B cell (primary cell): ENCODE results near the gene CD14. TPM values are rescaled to one million over a fixed set of nuclear protein-coding genes. Genes with fewer than 3 reads are reported as not detected.

Source experiments
- ATAC-seq: fragments of 200-7000 bp; cut with Tn5 transposase; one replicate; pipeline ENCODE4 v1.10.0; 2021; ENCODE audit warnings: low read depth, mild to moderate bottlenecking, moderate number of reproducible peaks, moderate library complexity
- CTCF ChIA-PET: fragments of 350-600 bp; sonication (Branson Sonifier 250); formaldehyde crosslinking; loops from one replicate; lab custom pipeline; 2021; ENCODE audit warnings: antibody characterized with exemption, inconsistent platforms; lab: Charles Lee
- POLR2A ChIA-PET: fragments of 350-600 bp; sonication (Branson Sonifier 250); formaldehyde crosslinking; loops from one replicate; lab custom pipeline; 2021; ENCODE audit warnings: antibody characterized with exemption; lab: Charles Lee
- DNase-seq: peaks from one replicate; pipeline ENCODE4 v3.0.0; 2013
- H2AFZ ChIP-seq: 2 replicates; pipeline ENCODE4 v1.6.1; 2012; ENCODE audit warnings: mild to moderate bottlenecking, low read depth, low read length; ENCODE audit not compliant: insufficient read depth, poor library complexity, severe bottlenecking
- H3K27ac ChIP-seq, 2 donors: 1 replicate in 1 of 2; 2 replicates in 1 of 2; pipeline ENCODE4 v1.5.1; 2012 to 2013; ENCODE audit warnings: low read length in 2 of 2, mild to moderate bottlenecking in 2 of 2, moderate library complexity in 1 of 2
- H3K27me3 ChIP-seq, 4 experiments: fragments of 200-600 bp in 1 of 4; sonication (generic) in 1 of 4; replicated peaks in 1 of 4; 1 replicate in 2 of 4; 2 replicates in 2 of 4; pipeline versions ENCODE4 v1.6.1 to v1.7.0; 2013 to 2016; ENCODE audit warnings: low read length in 3 of 4, mild to moderate bottlenecking in 2 of 4, mixed read lengths in 1 of 4, moderate library complexity in 1 of 4; ENCODE audit not compliant: insufficient read depth in 4 of 4, control insufficient read depth in 3 of 4; ENCODE audit errors: control extremely low read depth in 1 of 4
- H3K36me3 ChIP-seq, 2 experiments: replicated peaks in 1 of 2; 1 replicate in 1 of 2; 2 replicates in 1 of 2; pipeline versions ENCODE4 v1.6.1 to v1.7.1; 2013; ENCODE audit warnings: low read length in 1 of 2; ENCODE audit not compliant: insufficient read depth in 2 of 2, control insufficient read depth in 1 of 2; ENCODE audit errors: control extremely low read depth in 1 of 2, extremely low read depth in 1 of 2
- H3K4me1 ChIP-seq, 2 donors: fragments of 200-600 bp in 1 of 2; sonication (generic) in 1 of 2; 1 replicate in 1 of 2; 2 replicates in 1 of 2; pipeline versions ENCODE4 v1.5.1 to v1.6.1; 2013 to 2017; ENCODE audit warnings: low read length in 2 of 2; ENCODE audit not compliant: control insufficient read depth in 2 of 2, insufficient read depth in 2 of 2
- H3K4me2 ChIP-seq: replicated peaks from 2 replicates; pipeline ENCODE3; 2012; ENCODE audit warnings: mild to moderate bottlenecking, low read depth, low read length; ENCODE audit not compliant: poor library complexity, severe bottlenecking
- H3K4me3 ChIP-seq, 5 experiments: fragments of 200-600 bp in 1 of 5; sonication (generic) in 1 of 5; 1 replicate in 3 of 5; 2 replicates in 2 of 5; pipeline versions ENCODE4 v1.5.1 to v1.7.0; 2011 to 2016; ENCODE audit warnings: low read length in 4 of 5, mild to moderate bottlenecking in 4 of 5, low read depth in 2 of 5, control low read depth in 1 of 5, moderate library complexity in 1 of 5; ENCODE audit not compliant: insufficient read depth in 1 of 5; ENCODE audit errors: control extremely low read depth in 1 of 5, extremely low read depth in 1 of 5
- H3K79me2 ChIP-seq: fragments of 200-600 bp; sonication (generic); one replicate; pipeline ENCODE4 v1.6.0; 2016; ENCODE audit warnings: low read length; ENCODE audit not compliant: control insufficient read depth, insufficient read depth
- H3K9ac ChIP-seq: fragments of 200-600 bp; sonication (generic); 2 replicates; pipeline ENCODE4 v1.6.1; 2017; ENCODE audit warnings: mild to moderate bottlenecking, low read length, moderate library complexity
- H3K9me3 ChIP-seq, 3 donors: one replicate each; pipeline versions ENCODE4 v1.6.1 to v1.7.1; 2013; ENCODE audit warnings: low read length in 2 of 3; ENCODE audit not compliant: control insufficient read depth in 2 of 3, insufficient read depth in 1 of 3; ENCODE audit errors: control extremely low read depth in 1 of 3
- H4K20me1 ChIP-seq: 2 replicates; pipeline ENCODE4 v1.6.0; 2012; ENCODE audit warnings: mild to moderate bottlenecking, low read length; ENCODE audit not compliant: insufficient read depth, control insufficient read depth, poor library complexity, severe bottlenecking
- H3K27ac Mint-ChIP-seq: one replicate; pipeline ENCODE4 v1.8.0; 2021; ENCODE audit warnings: mixed read lengths
- H3K27me3 Mint-ChIP-seq: one replicate; pipeline ENCODE4 v1.8.0; 2021; ENCODE audit warnings: mixed read lengths
- H3K4me1 Mint-ChIP-seq: one replicate; pipeline ENCODE4 v1.8.0; 2021; ENCODE audit warnings: mixed read lengths
- H3K4me3 Mint-ChIP-seq: one replicate; pipeline ENCODE4 v1.8.0; 2021; ENCODE audit warnings: mixed read lengths
- H3K9me3 Mint-ChIP-seq: one replicate; pipeline ENCODE4 v1.8.0; 2022; ENCODE audit warnings: mixed read lengths; ENCODE audit not compliant: insufficient read depth
- EZH2 ChIP-seq: IDR thresholded peaks from 2 replicates; pipeline ENCODE4 v1.6.1; 2012; ENCODE audit warnings: borderline replicate concordance, low read depth, mild to moderate bottlenecking, moderate library complexity, low read length; ENCODE audit not compliant: insufficient read depth, poor library complexity, severe bottlenecking
- WGBS: methylation state at CpG from one replicate; pipeline ENCODE4 v1.1.5; 2013; ENCODE audit warnings: missing lambda C conversion rate; ENCODE audit not compliant: insufficient coverage; 5-methylcytosine and 5-hydroxymethylcytosine counted together
- intact Hi-C: fragments of 100-400 bp; cut with micrococcal nuclease; formaldehyde crosslinking; loops from one replicate; pipeline ENCODE4 v1.10.0; 2022
- polyA plus RNA-seq: library from polyadenylated mRNA; depleted of rRNA; stranded (reverse); fragments of >200 nt; gene quantifications from 2 replicates; pipeline ENCODE4 v1.2.3, GENCODE V29; 2012
- total RNA-seq, 2 donors: library from RNA; stranded (reverse); fragments of 120-200 nt in 1 of 2; gene quantifications; 1 replicate in 1 of 2; 2 replicates in 1 of 2; pipeline versions ENCODE4 v1.2.3 to v1.2.4, GENCODE V29; 2013 to 2022
- TF ChIP-seq, protein P1 (sequence below): fragments of 200-600 bp; IDR thresholded peaks from one replicate; pipeline ENCODE4 v1.8.0; 2022; ENCODE audit warnings: antibody characterized with exemption, mild to moderate bottlenecking

The CD14 gene
- total and polyA plus RNA-seq, 2 donors (not counting 1 experiment from before 2014, with no cell fraction given) = 1.8 to 11.4 TPM

DNA sequence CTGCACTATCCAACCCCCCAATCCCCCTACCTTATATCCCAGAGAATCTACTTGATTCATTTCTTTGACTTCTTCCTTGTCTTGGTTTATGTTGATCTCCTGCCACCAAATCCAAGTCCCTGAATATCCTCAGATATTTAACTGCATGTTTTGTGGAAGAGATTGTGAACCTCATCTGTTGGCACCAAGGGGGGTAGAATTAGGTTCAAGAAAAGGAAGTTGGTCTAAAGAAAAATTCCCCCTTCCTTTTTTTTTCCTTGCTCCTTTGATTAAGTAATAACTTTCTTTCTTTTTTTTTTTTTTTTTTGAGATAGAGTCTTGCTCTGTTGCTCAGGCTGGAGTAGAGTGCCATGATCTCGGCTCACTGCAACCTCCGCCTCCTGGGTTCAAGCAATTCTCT is 526 bp upstream of the CD14 start:
- no CpG with 5 or more reads among the region's 2 CpGs for WGBS
- peak overlapping the region; percentile 93 for H3K4me2 ChIP-seq
- H3K27ac ChIP-seq = no peak overlapping the region
- Mint-ChIP-seq H3K9me3 (no peaks in the 10 kb centered on the region), H3K4me1 (peaks cover 23% of the 10 kb centered on the region), H3K27ac (no peak overlapping the region), H3K27me3 (peaks cover 13% of the 10 kb centered on the region), H3K4me3 (peak overlapping the region; percentile 95)
- no peaks in the 10 kb centered on the region for H4K20me1 ChIP-seq
- ChIA-PET POLR2A (interaction anchor here (0.6 to 1.6 kb wide), 3 partner anchors 14 to 79 kb away, joined by 3 to 4 read pairs (median 4); partner anchors contain the start of genes IK, NDUFA2 and WDR55), CTCF (no interaction called here)
- peaks cover 16 to 20% of the 10 kb centered on the region in 2 donors for H3K4me1 ChIP-seq
- H3K4me3 ChIP-seq = peak overlapping the region in 1 of 5 experiments; percentile 67
- H3K27me3 ChIP-seq = peaks cover 0 to 36% (median 14%) of the 10 kb centered on the region in 4 experiments
- intact Hi-C loops = no loop called here
- ATAC-seq = no peak
- H3K9ac ChIP-seq = no peak overlapping the region
- H3K79me2 ChIP-seq = no peaks in the 10 kb centered on the region
- TF ChIP-seq EZH2 = no peak
- TF ChIP-seq, protein P1, sequence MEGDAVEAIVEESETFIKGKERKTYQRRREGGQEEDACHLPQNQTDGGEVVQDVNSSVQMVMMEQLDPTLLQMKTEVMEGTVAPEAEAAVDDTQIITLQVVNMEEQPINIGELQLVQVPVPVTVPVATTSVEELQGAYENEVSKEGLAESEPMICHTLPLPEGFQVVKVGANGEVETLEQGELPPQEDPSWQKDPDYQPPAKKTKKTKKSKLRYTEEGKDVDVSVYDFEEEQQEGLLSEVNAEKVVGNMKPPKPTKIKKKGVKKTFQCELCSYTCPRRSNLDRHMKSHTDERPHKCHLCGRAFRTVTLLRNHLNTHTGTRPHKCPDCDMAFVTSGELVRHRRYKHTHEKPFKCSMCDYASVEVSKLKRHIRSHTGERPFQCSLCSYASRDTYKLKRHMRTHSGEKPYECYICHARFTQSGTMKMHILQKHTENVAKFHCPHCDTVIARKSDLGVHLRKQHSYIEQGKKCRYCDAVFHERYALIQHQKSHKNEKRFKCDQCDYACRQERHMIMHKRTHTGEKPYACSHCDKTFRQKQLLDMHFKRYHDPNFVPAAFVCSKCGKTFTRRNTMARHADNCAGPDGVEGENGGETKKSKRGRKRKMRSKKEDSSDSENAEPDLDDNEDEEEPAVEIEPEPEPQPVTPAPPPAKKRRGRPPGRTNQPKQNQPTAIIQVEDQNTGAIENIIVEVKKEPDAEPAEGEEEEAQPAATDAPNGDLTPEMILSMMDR = no peak
- no peak for DNase-seq
- peaks cover 0 to 4% (median 2%) of the 10 kb centered on the region in 3 donors for H3K9me3 ChIP-seq
- no peak overlapping the region for H2AFZ ChIP-seq
- no peaks in the 10 kb centered on the region for H3K36me3 ChIP-seq

DNA sequence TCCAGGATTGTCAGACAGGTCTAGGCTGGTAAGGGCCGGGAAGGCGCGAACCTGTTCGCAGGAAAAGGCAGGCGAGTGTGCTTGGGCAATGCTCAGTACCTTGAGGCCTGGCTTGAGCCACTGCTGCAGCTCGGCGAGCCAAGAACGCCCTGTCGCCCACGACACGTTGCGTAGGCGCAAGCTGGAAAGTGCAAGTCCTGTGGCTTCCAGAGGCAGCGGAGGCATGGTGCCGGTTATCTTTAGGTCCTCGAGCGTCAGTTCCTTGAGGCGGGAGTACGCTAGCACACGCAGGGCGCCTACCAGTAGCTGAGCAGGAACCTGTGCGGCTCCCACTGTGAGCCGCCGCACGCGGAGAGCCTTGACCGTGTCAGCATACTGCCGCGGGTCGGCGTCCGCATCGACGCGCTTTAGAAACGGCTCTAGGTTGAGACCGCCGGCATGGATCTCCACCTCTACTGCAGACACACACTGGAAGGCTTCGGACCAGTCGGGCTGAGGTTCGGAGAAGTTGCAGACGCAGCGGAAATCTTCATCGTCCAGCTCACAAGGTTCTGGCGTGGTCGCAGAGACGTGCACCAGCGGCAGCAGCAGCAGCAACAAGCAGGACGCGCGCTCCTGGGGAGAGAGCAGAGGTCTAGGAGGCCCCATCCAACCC is 482 bp downstream of the CD14 start:
- H3K27ac Mint-ChIP-seq = peak overlapping the region; percentile 10
- Histone ChIP-seq H3K27me3 (peaks cover 0 to 37% (median 14%) of the 10 kb centered on the region in 4 experiments), H3K4me2 (peak overlapping the region; percentile 93), H4K20me1 (no peaks in the 10 kb centered on the region), H3K4me1 (peaks cover 16 to 19% of the 10 kb centered on the region in 2 donors), H3K36me3 (no peaks in the 10 kb centered on the region), H3K4me3 (peak overlapping the region; percentile 61 to 67 (median 66)), H3K79me2 (no peaks in the 10 kb centered on the region), H3K27ac (no peak overlapping the region), H3K9me3 (peaks cover 0 to 13% (median 8%) of the 10 kb centered on the region in 3 donors), H3K9ac (peak overlapping the region; percentile 71), H2AFZ (peak overlapping the region; percentile 95)
- peaks cover 3% of the 10 kb centered on the region for H3K9me3 Mint-ChIP-seq
- WGBS = 2% methylated on average over 51 of the region's 51 CpGs
- peaks cover 18% of the 10 kb centered on the region for H3K27me3 Mint-ChIP-seq
- intact Hi-C loops = no loop called here
- POLR2A ChIA-PET = interaction anchor here (0.6 to 1.6 kb wide), 5 partner anchors 15 to 284 kb away, joined by 3 to 4 read pairs (median 4); partner anchors contain the start of genes EIF4EBP3, IK, NDUFA2 and WDR55
- CTCF ChIA-PET = interaction anchor here (0.6 to 1.2 kb wide), 6 partner anchors 10 to 280 kb away, joined by 3 to 4 read pairs (median 3); partner anchors contain the start of gene EIF4EBP3
- peak overlapping the region; percentile 95 for H3K4me3 Mint-ChIP-seq
- DNase-seq (peak; percentile 68), ATAC-seq (peak; percentile 74)
- peaks cover 21% of the 10 kb centered on the region for H3K4me1 Mint-ChIP-seq
- TF ChIP-seq, protein P1 = no peak
- no peak for TF ChIP-seq EZH2
